Liver (tissue), 3 donors: Measurements from ENCODE around the gene GPHA2.

Source experiments
- FOXA1 ChIP-seq: IDR thresholded peaks from 2 replicates; pipeline ENCODE4 v1.6.1; 2016; ENCODE audit warnings: antibody characterized with exemption
- GABPA ChIP-seq, 2 donors: IDR thresholded peaks in 1 of 2; conservative IDR thresholded peaks in 1 of 2; 2 replicates each; pipeline ENCODE4 v1.6.1; 2016; ENCODE audit warnings: antibody characterized with exemption in 2 of 2, mild to moderate bottlenecking in 1 of 2, moderate library complexity in 1 of 2
- JUND ChIP-seq, 2 donors: IDR thresholded peaks; 2 replicates each; pipeline ENCODE4 v1.6.1; 2016; ENCODE audit warnings: antibody characterized with exemption in 2 of 2
- NR2F2 ChIP-seq: IDR thresholded peaks from 2 replicates; pipeline ENCODE4 v1.6.1; 2016; ENCODE audit warnings: antibody characterized with exemption
- TAF1 ChIP-seq: conservative IDR thresholded peaks from 2 replicates; pipeline ENCODE4 v1.6.1; 2016; ENCODE audit warnings: antibody characterized with exemption, mild to moderate bottlenecking
- TF ChIP-seq, protein P1 (sequence below): fragments of 150-350 bp; IDR thresholded peaks from 2 replicates; pipeline ENCODE4 v1.5.1; 2017; ENCODE audit warnings: improper control_type of control experiment, low read depth, low read length; ENCODE audit not compliant: missing input control
- TF ChIP-seq, protein P2 (sequence below): IDR thresholded peaks from 2 replicates; pipeline ENCODE4 v1.6.1; 2016; ENCODE audit warnings: antibody characterized with exemption, mild to moderate bottlenecking
- TF ChIP-seq, protein P3 (sequence below): IDR thresholded peaks from 2 replicates; pipeline ENCODE4 v1.6.1; 2016; ENCODE audit warnings: antibody characterized with exemption
- TF ChIP-seq, protein P4 (sequence below): IDR thresholded peaks from 2 replicates; pipeline ENCODE4 v1.6.1; 2016; ENCODE audit warnings: antibody characterized with exemption
- donor health status: healthy.
- donor health status: healthy.

DNA sequence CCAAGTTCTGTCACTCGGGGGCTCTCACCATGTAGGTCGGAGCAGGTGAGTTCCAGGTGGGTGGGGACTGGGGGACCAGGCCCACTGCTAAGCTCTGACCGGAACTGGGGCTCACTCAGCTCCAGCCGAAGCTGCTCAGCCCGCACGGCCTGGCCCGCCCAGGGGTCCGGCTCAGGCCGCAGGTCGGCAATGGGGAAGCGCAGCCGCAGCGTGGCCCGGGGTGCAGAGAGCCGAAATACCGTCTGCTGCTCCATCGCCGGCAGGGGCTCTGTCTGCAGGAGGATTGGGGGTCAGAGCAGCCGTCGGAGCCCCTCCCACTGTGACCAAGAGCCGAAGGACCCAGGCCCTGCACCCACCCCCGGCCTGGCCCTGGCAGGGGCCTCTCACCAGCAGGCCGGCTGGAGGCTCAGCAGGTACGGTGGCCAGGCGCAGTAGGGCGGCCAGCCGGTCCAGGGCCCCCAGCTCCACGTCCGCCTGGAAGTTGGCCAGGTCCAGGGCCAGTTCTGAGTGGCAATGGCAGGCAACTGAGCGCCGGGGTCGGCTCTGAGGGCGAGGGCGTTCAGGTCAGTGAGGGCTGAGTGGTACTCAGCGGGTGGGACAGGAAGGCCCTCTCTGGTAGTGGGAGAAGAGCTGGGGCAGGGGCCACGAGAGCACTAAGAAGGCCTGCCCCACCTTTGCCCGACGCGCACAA lies 25.9 kb downstream of the GPHA2 start:
- TF ChIP-seq JUND (IDR thresholded peaks at IDR 0.05), result no peak
- TF ChIP-seq, protein P1, sequence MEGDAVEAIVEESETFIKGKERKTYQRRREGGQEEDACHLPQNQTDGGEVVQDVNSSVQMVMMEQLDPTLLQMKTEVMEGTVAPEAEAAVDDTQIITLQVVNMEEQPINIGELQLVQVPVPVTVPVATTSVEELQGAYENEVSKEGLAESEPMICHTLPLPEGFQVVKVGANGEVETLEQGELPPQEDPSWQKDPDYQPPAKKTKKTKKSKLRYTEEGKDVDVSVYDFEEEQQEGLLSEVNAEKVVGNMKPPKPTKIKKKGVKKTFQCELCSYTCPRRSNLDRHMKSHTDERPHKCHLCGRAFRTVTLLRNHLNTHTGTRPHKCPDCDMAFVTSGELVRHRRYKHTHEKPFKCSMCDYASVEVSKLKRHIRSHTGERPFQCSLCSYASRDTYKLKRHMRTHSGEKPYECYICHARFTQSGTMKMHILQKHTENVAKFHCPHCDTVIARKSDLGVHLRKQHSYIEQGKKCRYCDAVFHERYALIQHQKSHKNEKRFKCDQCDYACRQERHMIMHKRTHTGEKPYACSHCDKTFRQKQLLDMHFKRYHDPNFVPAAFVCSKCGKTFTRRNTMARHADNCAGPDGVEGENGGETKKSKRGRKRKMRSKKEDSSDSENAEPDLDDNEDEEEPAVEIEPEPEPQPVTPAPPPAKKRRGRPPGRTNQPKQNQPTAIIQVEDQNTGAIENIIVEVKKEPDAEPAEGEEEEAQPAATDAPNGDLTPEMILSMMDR, result no peak
- TF ChIP-seq, protein P2, sequence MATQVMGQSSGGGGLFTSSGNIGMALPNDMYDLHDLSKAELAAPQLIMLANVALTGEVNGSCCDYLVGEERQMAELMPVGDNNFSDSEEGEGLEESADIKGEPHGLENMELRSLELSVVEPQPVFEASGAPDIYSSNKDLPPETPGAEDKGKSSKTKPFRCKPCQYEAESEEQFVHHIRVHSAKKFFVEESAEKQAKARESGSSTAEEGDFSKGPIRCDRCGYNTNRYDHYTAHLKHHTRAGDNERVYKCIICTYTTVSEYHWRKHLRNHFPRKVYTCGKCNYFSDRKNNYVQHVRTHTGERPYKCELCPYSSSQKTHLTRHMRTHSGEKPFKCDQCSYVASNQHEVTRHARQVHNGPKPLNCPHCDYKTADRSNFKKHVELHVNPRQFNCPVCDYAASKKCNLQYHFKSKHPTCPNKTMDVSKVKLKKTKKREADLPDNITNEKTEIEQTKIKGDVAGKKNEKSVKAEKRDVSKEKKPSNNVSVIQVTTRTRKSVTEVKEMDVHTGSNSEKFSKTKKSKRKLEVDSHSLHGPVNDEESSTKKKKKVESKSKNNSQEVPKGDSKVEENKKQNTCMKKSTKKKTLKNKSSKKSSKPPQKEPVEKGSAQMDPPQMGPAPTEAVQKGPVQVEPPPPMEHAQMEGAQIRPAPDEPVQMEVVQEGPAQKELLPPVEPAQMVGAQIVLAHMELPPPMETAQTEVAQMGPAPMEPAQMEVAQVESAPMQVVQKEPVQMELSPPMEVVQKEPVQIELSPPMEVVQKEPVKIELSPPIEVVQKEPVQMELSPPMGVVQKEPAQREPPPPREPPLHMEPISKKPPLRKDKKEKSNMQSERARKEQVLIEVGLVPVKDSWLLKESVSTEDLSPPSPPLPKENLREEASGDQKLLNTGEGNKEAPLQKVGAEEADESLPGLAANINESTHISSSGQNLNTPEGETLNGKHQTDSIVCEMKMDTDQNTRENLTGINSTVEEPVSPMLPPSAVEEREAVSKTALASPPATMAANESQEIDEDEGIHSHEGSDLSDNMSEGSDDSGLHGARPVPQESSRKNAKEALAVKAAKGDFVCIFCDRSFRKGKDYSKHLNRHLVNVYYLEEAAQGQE, result no peak
- TF ChIP-seq NR2F2, result no peak
- TF ChIP-seq, protein P3, sequence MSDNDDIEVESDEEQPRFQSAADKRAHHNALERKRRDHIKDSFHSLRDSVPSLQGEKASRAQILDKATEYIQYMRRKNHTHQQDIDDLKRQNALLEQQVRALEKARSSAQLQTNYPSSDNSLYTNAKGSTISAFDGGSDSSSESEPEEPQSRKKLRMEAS, result no peak
- TF ChIP-seq, protein P4, sequence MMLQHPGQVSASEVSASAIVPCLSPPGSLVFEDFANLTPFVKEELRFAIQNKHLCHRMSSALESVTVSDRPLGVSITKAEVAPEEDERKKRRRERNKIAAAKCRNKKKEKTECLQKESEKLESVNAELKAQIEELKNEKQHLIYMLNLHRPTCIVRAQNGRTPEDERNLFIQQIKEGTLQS, result no peak
- TF ChIP-seq GABPA (IDR thresholded peaks at IDR 0.05 in 1 of 2, conservative IDR thresholded peaks at IDR 0.05 in 1 of 2), result no peak
- TF ChIP-seq TAF1, result no peak
- TF ChIP-seq FOXA1, result no peak
